Adrenal gland (tissue), 12 donors: ENCODE results near the gene MOB2. TPM values are rescaled to one million over a fixed set of nuclear protein-coding genes. Genes with fewer than 3 reads are reported as not detected.
A peak's percentile ranks its signal among the peaks of the same experiment; 100 is the strongest.

ENCODE experiments used
- DNase-seq, 7 donors: peaks; one replicate each; pipeline ENCODE4 v3.0.0-alpha.2; 2019 to 2020
- H3K27ac ChIP-seq, 5 donors: fragments of 200-600 bp; sonication (generic) in 4 of 5; 1 replicate in 3 of 5; 2 replicates in 2 of 5; pipeline versions ENCODE4 v1.5.1 to v1.8.0; 2016 to 2020; ENCODE audit warnings: mild to moderate bottlenecking in 1 of 5
- H3K27me3 ChIP-seq: fragments of 200-600 bp; 2 replicates; pipeline ENCODE4 v1.8.0; 2021
- H3K36me3 ChIP-seq, 2 donors: fragments of 200-600 bp; replicated peaks in 1 of 2; 1 replicate in 1 of 2; 2 replicates in 1 of 2; pipeline versions ENCODE4 v1.5.1 to v1.8.0; 2018 to 2022
- H3K4me1 ChIP-seq, 2 donors: fragments of 200-600 bp; replicated peaks in 1 of 2; 1 replicate in 1 of 2; 2 replicates in 1 of 2; pipeline versions ENCODE4 v1.5.1 to v1.8.0; 2018 to 2021
- H3K4me3 ChIP-seq, 4 donors: fragments of 200-600 bp; sonication (generic) in 3 of 4; one replicate each; pipeline ENCODE4 v1.5.1; 2016 to 2018
- H3K9me3 ChIP-seq, 3 donors: fragments of 200-600 bp; sonication (generic) in 1 of 3; replicated peaks in 1 of 3; 1 replicate in 2 of 3; 2 replicates in 1 of 3; pipeline versions ENCODE4 v1.5.1 to v1.8.0; 2016 to 2021
- CTCF ChIP-seq, 6 experiments: fragments of 450-650 bp in 4 of 6; fragments of 200-600 bp in 2 of 6; sonication (generic) in 1 of 6; IDR thresholded peaks; 1 replicate in 5 of 6; 2 replicates in 1 of 6; pipeline versions ENCODE4 v1.5.1 to v1.8.0; 2016 to 2021; ENCODE audit warnings: antibody characterized with exemption in 6 of 6, mild to moderate bottlenecking in 2 of 6, moderate library complexity in 1 of 6
- POLR2A ChIP-seq, 2 donors: fragments of 450-650 bp; IDR thresholded peaks; one replicate each; pipeline ENCODE4 v1.6.1; 2017; ENCODE audit warnings: antibody characterized with exemption in 2 of 2, mild to moderate bottlenecking in 2 of 2, moderate library complexity in 1 of 2
- WGBS, 4 donors: extraction: QIAGEN DNeasy Blood & Tissue Kit in 2 of 4; methylation state at CpG; one replicate each; pipeline versions ENCODE4 v1.1.5 to v1.1.7; 2013 to 2017; 5-methylcytosine and 5-hydroxymethylcytosine counted together
- intact Hi-C, 2 donors: fragments of 100-400 bp; cut with DNase I; formaldehyde crosslinking; loops; one replicate each; pipeline versions ENCODE4 v1.14.1 to v1.15.0; 2022 to 2023
- polyA plus RNA-seq, 3 donors: library from polyadenylated mRNA; stranded (reverse); fragments of 200-250 nt in 2 of 3; fragments of 350-450 nt in 1 of 3; fragmentation: Illumina TruSeq in 1 of 3; extraction: RNeasy Lipid Tissue Mini Kit (QIAGEN cat#74804) in 1 of 3; gene quantifications; one replicate each; pipeline ENCODE4 v1.2.3, GENCODE V29; 2013 to 2014
- total RNA-seq, 9 donors: library from RNA; depleted of rRNA in 4 of 9; stranded (reverse); fragments of >200 nt in 4 of 9; fragments of 120-200 nt in 1 of 9; fragmentation: NEBNext Ultra II Directional in 1 of 9; extraction: Animal tissue kit (Norgen Biotek cat#: 25700) in 1 of 9; gene quantifications; one replicate each; pipeline versions ENCODE4 v1.1.0 to v1.2.4, GENCODE V29; 2013 to 2023
- donor health status: healthy with polysubstance abuse.
- donor health status: Bipolar disorder and iron deficiency.
- donor health status: DM: yes; HTN: yes; CAD: no.
- donor health status: DM: no; HTN: no; CAD: no.
- donor health status: DM: no; HTN: no; CAD: no.
- donor health status: DM: yes; HTN: yes; CAD: no.

Gene MOB2
- total and polyA plus RNA-seq, 12 donors: 11.2 to 43.3 (median 30.6) TPM

GRCh38 chr11:1493650-1494244 is 7.2 kb upstream of the MOB2 start:
- 80 to 96% (median 94%) methylated on average over 3 of the region's 3 CpGs for whole genome bisulfite sequencing, 4 donors
- intact Hi-C loops: no loop called here
- TF ChIP-seq POLR2A (IDR thresholded peaks at IDR 0.05) (no peak), CTCF (IDR thresholded peaks at IDR 0.05) (no peak)
- Histone ChIP-seq H3K9me3 (no peaks in the 10 kb centered on the region), H3K4me3 (no peak overlapping the region), H3K27me3 (no peaks in the 10 kb centered on the region), H3K4me1 (peaks cover 0 to 19% of the 10 kb centered on the region in 2 donors), H3K36me3 (no peaks in the 10 kb centered on the region), H3K27ac (no peak overlapping the region)
- DNase-seq: no peak

GRCh38 chr11:1491379-1491778 is 4.8 kb upstream of the MOB2 start:
- H3K4me1 ChIP-seq: peaks cover 13 to 27% of the 10 kb centered on the region in 2 donors

GRCh38 chr11:1490651-1491050 is 4.1 kb upstream of the MOB2 start:
- Histone ChIP-seq H3K4me1 (peaks cover 20 to 34% of the 10 kb centered on the region in 2 donors), H3K9me3 (no peaks in the 10 kb centered on the region), H3K4me3 (no peak overlapping the region), H3K36me3 (no peaks in the 10 kb centered on the region), H3K27ac (no peak overlapping the region), H3K27me3 (no peaks in the 10 kb centered on the region)
- DNase-seq: no peak
- intact Hi-C loops: no loop called here
- TF ChIP-seq CTCF (IDR thresholded peaks at IDR 0.05): no peak
- no peak for TF ChIP-seq POLR2A (IDR thresholded peaks at IDR 0.05)
- 81 to 88% (median 83%) methylated on average over 7 of the region's 7 CpGs for WGBS, 4 donors

More at GRCh38 chr11:1491379-1491778, 4.8 kb upstream of the MOB2 start:
- DNase-seq: no peak
- Histone ChIP-seq H3K27ac (no peak overlapping the region), H3K4me3 (no peak overlapping the region), H3K36me3 (no peaks in the 10 kb centered on the region), H3K27me3 (no peaks in the 10 kb centered on the region), H3K9me3 (no peaks in the 10 kb centered on the region)
- intact Hi-C loops: no loop called here
- 82 to 97% (median 92%) methylated on average over 12 of the region's 12 CpGs for WGBS, 4 donors
- TF ChIP-seq POLR2A (IDR thresholded peaks at IDR 0.05) (no peak), CTCF (IDR thresholded peaks at IDR 0.05) (no peak)

GRCh38 chr11:1488575-1489180 is 2.1 kb upstream of the MOB2 start:
- peak in 1 of 7 donors; percentile 12 for DNase-seq
- WGBS, 4 donors: 87 to 90% (median 88%) methylated on average over 19 to 20 of the region's 20 CpGs
- no peaks in the 10 kb centered on the region for H3K27me3 ChIP-seq
- no peak overlapping the region for H3K27ac ChIP-seq
- no peak overlapping the region for H3K4me3 ChIP-seq
- intact Hi-C loops: no loop called here
- TF ChIP-seq POLR2A (IDR thresholded peaks at IDR 0.05) (no peak), CTCF (IDR thresholded peaks at IDR 0.05) (no peak)
- no peaks in the 10 kb centered on the region for H3K36me3 ChIP-seq
- peaks cover 20 to 34% of the 10 kb centered on the region in 2 donors for H3K4me1 ChIP-seq
- H3K9me3 ChIP-seq: no peaks in the 10 kb centered on the region
